OCI-LY7 (cell line): ENCODE measurements around the gene TP53BP1. TPM values are rescaled to one million over a fixed set of nuclear protein-coding genes. Genes with fewer than 3 reads are reported as not detected.

Experiments used
- BruUV-seq: library from RNA; stranded (reverse); fragments of 400-500 nt; replicated peaks from 2 replicates; lab custom pipeline; 2021; lab: Mats Ljungman, UMichigan
- CTCF ChIA-PET: fragments of 300-600 bp; sonication (Branson Sonifier 250); formaldehyde crosslinking; loops from one replicate; lab custom pipeline; 2022; ENCODE audit warnings: antibody characterized with exemption; ENCODE audit not compliant: unreplicated experiment; lab: Charles Lee
- POLR2A ChIA-PET: fragments of 300-600 bp; sonication (Branson Sonifier 250); formaldehyde crosslinking; loops from one replicate; lab custom pipeline; 2022; ENCODE audit warnings: antibody characterized with exemption; lab: Charles Lee
- DNase-seq: peaks from one replicate; pipeline ENCODE4 v3.0.0-alpha.2; 2015; ENCODE audit warnings: low spot score
- H2AFZ ChIP-seq: fragments of 200-600 bp; sonication (generic), shearing (Covaris generic); 2 replicates; pipeline ENCODE4 v1.6.1; 2014; ENCODE audit warnings: mild to moderate bottlenecking, antibody characterized with exemption, low read length, moderate library complexity
- H3K27ac ChIP-seq: fragments of 200-600 bp; sonication (generic); 2 replicates; pipeline ENCODE4 v1.5.1; 2014; ENCODE audit warnings: mixed run types, low read depth, mild to moderate bottlenecking, moderate library complexity, low read length, inconsistent platforms; ENCODE audit not compliant: poor library complexity, severe bottlenecking
- H3K36me3 ChIP-seq: fragments of 200-600 bp; sonication (generic); 2 replicates; pipeline ENCODE4 v1.6.1; 2014; ENCODE audit warnings: mild to moderate bottlenecking, antibody characterized with exemption, low read length, moderate library complexity, mixed read lengths; ENCODE audit not compliant: insufficient read depth
- H3K4me1 ChIP-seq: fragments of 200-600 bp; sonication (generic); 2 replicates; pipeline ENCODE4 v1.5.1; 2014; ENCODE audit warnings: mild to moderate bottlenecking, low read length; ENCODE audit not compliant: insufficient read depth, poor library complexity, severe bottlenecking
- H3K4me2 ChIP-seq: fragments of 200-600 bp; sonication (generic); 2 replicates; pipeline ENCODE4 v1.6.1; 2014; ENCODE audit warnings: mild to moderate bottlenecking, low read length
- H3K4me3 ChIP-seq: fragments of 200-600 bp; sonication (generic); 2 replicates; pipeline ENCODE4 v1.5.1; 2014; ENCODE audit warnings: mild to moderate bottlenecking, low read depth, low read length; ENCODE audit not compliant: poor library complexity, severe bottlenecking
- H3K79me2 ChIP-seq: fragments of 200-600 bp; sonication (generic); 2 replicates; pipeline ENCODE4 v1.6.1; 2016; ENCODE audit warnings: low read depth, mild to moderate bottlenecking, low read length, moderate library complexity, mixed read lengths; ENCODE audit not compliant: insufficient read depth
- H3K9me2 ChIP-seq: fragments of 200-600 bp; sonication (generic); 2 replicates; pipeline ENCODE4 v1.6.1; 2016; ENCODE audit warnings: mild to moderate bottlenecking, low read length, mixed read lengths; ENCODE audit not compliant: insufficient read depth
- H3K9me3 ChIP-seq: fragments of 200-600 bp; sonication (generic); 2 replicates; pipeline ENCODE4 v1.6.1; 2014; ENCODE audit warnings: mild to moderate bottlenecking, mixed run types, low read length, mixed read lengths
- H4K20me1 ChIP-seq: fragments of 200-600 bp; sonication (generic); 2 replicates; pipeline ENCODE4 v1.6.1; 2014; ENCODE audit warnings: mild to moderate bottlenecking, antibody characterized with exemption, low read length, moderate library complexity, mixed read lengths; ENCODE audit not compliant: insufficient read depth
- EZH2phosphoT487 ChIP-seq: fragments of 200-600 bp; sonication (generic); IDR thresholded peaks from 2 replicates; pipeline ENCODE4 v1.6.1; 2018; ENCODE audit warnings: low read depth, borderline replicate concordance, mild to moderate bottlenecking, mixed run types, antibody characterized with exemption, low read length, moderate library complexity, mixed read lengths
- intact Hi-C: fragments of 100-400 bp; cut with micrococcal nuclease; formaldehyde crosslinking; loops from one replicate; pipeline ENCODE4 v1.10.0; 2022; ENCODE audit not compliant: unreplicated experiment
- total RNA-seq, 2 experiments: library from RNA; depleted of rRNA in 1 of 2; stranded (reverse); fragments of >200 nt in 1 of 2; shearing (Covaris generic) in 1 of 2; gene quantifications; 2 replicates each; pipeline ENCODE4 v1.2.3, GENCODE V29; 2014 to 2022
- TF ChIP-seq, protein P1 (sequence below): fragments of 200-600 bp; sonication (generic); conservative IDR thresholded peaks from 2 replicates; pipeline ENCODE4 v1.5.1; 2014; ENCODE audit warnings: mild to moderate bottlenecking, antibody characterized with exemption, low read length, moderate library complexity, mixed read lengths

The TP53BP1 gene
- total RNA-seq, 2 experiments from 2014 or later: 51.8 to 69.3 TPM

DNA sequence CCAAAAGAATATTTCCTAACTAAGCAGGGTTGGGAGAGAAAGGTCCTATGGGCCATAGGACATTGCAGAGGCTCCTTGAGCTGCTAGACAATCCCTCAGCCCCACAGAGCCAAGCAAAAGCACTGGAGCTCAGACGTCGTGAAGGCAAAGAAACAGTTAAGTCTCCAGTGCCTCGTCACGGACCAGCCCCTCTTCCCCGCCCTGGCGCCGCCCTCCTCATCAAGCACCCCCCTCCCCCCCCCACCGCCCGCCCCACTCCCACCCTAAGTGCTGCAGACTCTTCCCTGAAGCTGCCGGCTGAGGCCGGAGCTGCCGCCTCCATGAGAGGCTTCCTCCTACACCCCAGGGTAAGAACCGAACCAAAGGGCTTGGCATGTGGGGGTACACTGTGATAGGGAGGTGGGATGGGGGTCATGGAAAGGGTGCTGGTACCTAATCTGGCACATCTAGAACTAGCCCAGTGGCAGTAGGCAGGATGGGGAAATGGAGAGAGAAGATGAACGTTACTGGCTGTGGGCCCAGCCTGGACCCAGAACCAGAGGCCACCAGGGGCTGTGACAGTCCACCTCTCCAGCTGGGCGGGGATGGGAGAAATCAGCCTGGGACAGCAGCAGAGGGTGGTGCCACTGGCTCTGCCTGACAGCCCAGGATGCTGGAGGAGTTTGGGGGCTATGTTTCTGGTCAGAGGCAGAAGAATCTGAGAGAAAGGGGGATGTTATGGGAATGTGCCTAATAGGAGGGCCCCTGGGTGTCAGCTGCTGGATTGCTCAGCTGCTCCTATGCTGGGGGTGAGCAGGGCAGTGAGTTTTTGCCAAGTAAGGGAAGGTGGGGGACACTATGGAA is 24.6 kb upstream of the TP53BP1 start, which contains the start of gene MAP1A:
Gene MAP1A (plus strand): TSS at position 255 of the 843 bp plus-strand sequence. CDS start 3,866 bp downstream, outside the sequence.
- Histone ChIP-seq H4K20me1 (no peaks in the 10 kb centered on the region), H3K36me3 (no peaks in the 10 kb centered on the region), H3K79me2 (no peaks in the 10 kb centered on the region), H2AFZ (peak within 1 kb of the TSS; percentile 66), H3K4me2 (peak within 1 kb of the TSS; percentile 82), H3K4me3 (peak within 1 kb of the TSS; percentile 69), H3K27ac (peak within 1 kb of the TSS; percentile 9), H3K9me2 (no peaks in the 10 kb centered on the region), H3K4me1 (peaks cover 35% of the 10 kb centered on the region), H3K9me3 (no peaks in the 10 kb centered on the region)
- BruUV-seq: no TSS peak
- no peak for TF ChIP-seq EZH2phosphoT487
- TF ChIP-seq, protein P1, sequence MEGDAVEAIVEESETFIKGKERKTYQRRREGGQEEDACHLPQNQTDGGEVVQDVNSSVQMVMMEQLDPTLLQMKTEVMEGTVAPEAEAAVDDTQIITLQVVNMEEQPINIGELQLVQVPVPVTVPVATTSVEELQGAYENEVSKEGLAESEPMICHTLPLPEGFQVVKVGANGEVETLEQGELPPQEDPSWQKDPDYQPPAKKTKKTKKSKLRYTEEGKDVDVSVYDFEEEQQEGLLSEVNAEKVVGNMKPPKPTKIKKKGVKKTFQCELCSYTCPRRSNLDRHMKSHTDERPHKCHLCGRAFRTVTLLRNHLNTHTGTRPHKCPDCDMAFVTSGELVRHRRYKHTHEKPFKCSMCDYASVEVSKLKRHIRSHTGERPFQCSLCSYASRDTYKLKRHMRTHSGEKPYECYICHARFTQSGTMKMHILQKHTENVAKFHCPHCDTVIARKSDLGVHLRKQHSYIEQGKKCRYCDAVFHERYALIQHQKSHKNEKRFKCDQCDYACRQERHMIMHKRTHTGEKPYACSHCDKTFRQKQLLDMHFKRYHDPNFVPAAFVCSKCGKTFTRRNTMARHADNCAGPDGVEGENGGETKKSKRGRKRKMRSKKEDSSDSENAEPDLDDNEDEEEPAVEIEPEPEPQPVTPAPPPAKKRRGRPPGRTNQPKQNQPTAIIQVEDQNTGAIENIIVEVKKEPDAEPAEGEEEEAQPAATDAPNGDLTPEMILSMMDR: no peak
- CTCF ChIA-PET: no interaction called here
- intact Hi-C loops: no loop called here
- POLR2A ChIA-PET: interaction anchor here (0.5 kb wide), 1 partner anchor 161 kb away, joined by 3 read pairs; no protein-coding TSS in a partner anchor
- peak; percentile 70 for DNase-seq

DNA sequence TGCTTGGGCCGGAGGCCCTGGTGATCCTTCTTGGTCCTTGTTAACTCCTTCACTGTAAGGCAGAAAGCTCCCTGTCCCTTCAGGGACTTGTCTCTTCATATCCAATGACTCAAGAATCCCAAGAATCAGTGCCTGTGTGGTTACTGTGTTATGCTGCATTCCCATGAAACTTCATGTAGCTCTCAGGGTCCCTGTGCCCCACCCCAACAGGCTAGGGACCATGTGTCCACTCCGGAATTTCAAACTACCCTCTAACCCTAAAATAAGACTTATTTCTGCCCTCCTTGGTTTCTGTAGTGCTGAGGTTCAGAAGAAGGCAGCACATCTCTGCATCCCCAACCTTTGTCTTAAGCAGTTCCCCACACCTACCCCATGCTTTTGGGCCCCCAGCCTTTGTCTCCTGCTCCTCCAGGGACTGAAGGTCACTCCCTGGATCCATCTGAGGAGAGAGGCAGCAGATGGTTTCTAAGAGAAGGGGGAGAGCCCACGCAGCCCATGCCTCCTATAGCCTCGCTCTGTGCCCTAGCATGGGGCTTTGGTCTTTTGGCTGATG is 23.9 kb upstream of the TP53BP1 start:
- H3K36me3 ChIP-seq: no peaks in the 10 kb centered on the region
- DNase-seq: no peak
- CTCF ChIA-PET: no interaction called here
- H3K9me2 ChIP-seq: no peaks in the 10 kb centered on the region
- no peaks in the 10 kb centered on the region for H3K9me3 ChIP-seq
- H4K20me1 ChIP-seq: no peaks in the 10 kb centered on the region
- peak overlapping the region; percentile 55 for H2AFZ ChIP-seq
- peak overlapping the region; percentile 69 for H3K4me3 ChIP-seq
- TF ChIP-seq, protein P1: no peak
- TF ChIP-seq EZH2phosphoT487: no peak
- no TSS peak for BruUV-seq
- H3K4me2 ChIP-seq: peak overlapping the region; percentile 59
- H3K4me1 ChIP-seq: peaks cover 35% of the 10 kb centered on the region
- no peak overlapping the region for H3K27ac ChIP-seq
- intact Hi-C loops: no loop called here
- H3K79me2 ChIP-seq: no peaks in the 10 kb centered on the region
- POLR2A ChIA-PET: no interaction called here
